ENCODE data around the gene LAMB4.
A peak's percentile ranks its signal among the peaks of the same experiment; 100 is the strongest.

DNA sequence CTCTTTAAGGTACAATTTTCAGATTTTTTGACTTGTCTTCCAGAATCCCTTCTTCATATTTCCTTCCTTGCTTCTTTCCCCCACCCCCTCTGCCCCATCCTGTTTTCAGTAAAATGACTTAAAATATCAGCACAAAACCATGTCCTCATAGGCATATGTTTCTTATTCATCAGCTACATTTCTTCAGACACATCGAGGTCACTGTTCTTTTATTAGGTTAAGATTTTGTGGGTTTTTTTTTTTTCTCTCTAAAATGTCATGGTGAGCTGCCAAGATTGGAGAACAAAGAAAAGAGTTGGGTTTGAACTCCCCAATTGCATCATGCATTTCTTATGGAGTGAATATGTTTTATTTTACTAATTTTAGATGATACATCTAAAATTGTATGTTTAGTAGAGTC, 35.8 kb downstream of the LAMB4 start:
- no peak for TF ChIP-seq CTCF (IDR thresholded peaks at IDR 0.05)
- TF ChIP-seq POLR2AphosphoS5 (IDR thresholded peaks at IDR 0.05) = peak in 1 of 4 donors; percentile 31
- no peak for TF ChIP-seq POLR2A (IDR thresholded peaks at IDR 0.05)
